K562 (cell line): ENCODE results near the gene SCGB1A1. TPM values are rescaled to one million over a fixed set of nuclear protein-coding genes. Genes with fewer than 3 reads are reported as not detected.

Experiments
- ATAC-seq: fragments of 200-7000 bp; cut with Tn5 transposase; 3 replicates; pipeline ENCODE4 v1.9.1; 2020; ENCODE audit warnings: moderate library complexity
- BruUV-seq: library from RNA; stranded (reverse); fragments of 400-500 nt; replicated peaks from 2 replicates; lab custom pipeline; 2021; lab: Mats Ljungman, UMichigan
- CTCF ChIA-PET: fragments of 300-600 bp; formaldehyde crosslinking; extraction: SDS; loops from one replicate; lab custom pipeline; 2021; ENCODE audit warnings: low intra/inter-chr PET ratio; lab: Yijun Ruan, JAX
- POLR2A ChIA-PET: fragments of 300-600, 350-650 bp; sonication (Branson Sonifier 250); formaldehyde crosslinking; extraction: SDS; loops from one replicate; lab custom pipeline; 2021; ENCODE audit warnings: antibody characterized with exemption, inconsistent platforms; lab: Yijun Ruan, JAX
- DNase-seq, 4 experiments: peaks; one replicate each; pipeline versions ENCODE4 v3.0.0 to v3.0.0-alpha.2; 2011 to 2018; ENCODE audit warnings: low spot score in 3 of 4, mixed read lengths in 3 of 4; ENCODE audit errors: extremely low read depth in 1 of 4
- FAIRE-seq: peaks from 2 replicates; lab custom pipeline; 2011; peaks lifted over from hg19 to GRCh38; lab: Jason Lieb, UNC
- H2AFZ ChIP-seq: 2 replicates; pipeline ENCODE4 v1.6.0; 2011; ENCODE audit warnings: low read depth, low read length, control low read depth, inconsistent platforms
- H3K27ac ChIP-seq: fragments of 200-600 bp; 3 replicates; pipeline ENCODE4 v1.8.0; 2011; ENCODE audit warnings: low read depth, mild to moderate bottlenecking, control low read depth, inconsistent platforms, low read length, moderate library complexity, mixed read lengths; ENCODE audit errors: extremely low read depth
- H3K27me3 ChIP-seq, 2 experiments: fragments of 300-600 bp in 1 of 2; 2 replicates in 1 of 2; 3 replicates in 1 of 2; pipeline versions ENCODE4 v1.6.0 to v1.8.0; 2011; ENCODE audit warnings: inconsistent platforms in 2 of 2, low read length in 2 of 2, mild to moderate bottlenecking in 1 of 2, mixed read lengths in 1 of 2, moderate library complexity in 1 of 2; ENCODE audit not compliant: control insufficient read depth in 2 of 2, insufficient read depth in 2 of 2
- H3K36me3 ChIP-seq: fragments of 300-600 bp; 3 replicates; pipeline ENCODE4 v1.8.0; 2011; ENCODE audit warnings: mild to moderate bottlenecking, low read length, inconsistent platforms; ENCODE audit not compliant: control insufficient read depth, insufficient read depth
- H3K4me1 ChIP-seq, 2 experiments: fragments of 200-600 bp in 1 of 2; replicated peaks in 1 of 2; 2 replicates in 1 of 2; 3 replicates in 1 of 2; pipeline versions ENCODE4 v1.5.1 to v1.8.0; 2011; ENCODE audit warnings: inconsistent platforms in 2 of 2, low read length in 2 of 2, mild to moderate bottlenecking in 1 of 2, mixed read lengths in 1 of 2, moderate library complexity in 1 of 2; ENCODE audit not compliant: control insufficient read depth in 2 of 2, insufficient read depth in 2 of 2
- H3K4me2 ChIP-seq: 2 replicates; pipeline ENCODE4 v1.6.1; 2011; ENCODE audit warnings: low read length, control low read depth, inconsistent platforms, mixed read lengths; ENCODE audit not compliant: insufficient read depth
- H3K4me3 ChIP-seq: fragments of 200-600 bp; sonication (generic), shearing (Covaris generic); 2 replicates; pipeline ENCODE4 v1.5.1; 2016; ENCODE audit warnings: control low read depth, inconsistent platforms
- H3K79me2 ChIP-seq: fragments of 200-600 bp; 3 replicates; pipeline ENCODE4 v1.8.0; 2011; ENCODE audit warnings: low read length, inconsistent platforms; ENCODE audit not compliant: control insufficient read depth, insufficient read depth
- H3K9ac ChIP-seq, 2 experiments: 2 replicates each; pipeline versions ENCODE4 v1.6.0 to v1.6.1; 2011; ENCODE audit warnings: low read depth in 2 of 2, low read length in 2 of 2, control low read depth in 1 of 2, inconsistent platforms in 1 of 2, mild to moderate bottlenecking in 1 of 2, mixed read lengths in 1 of 2; ENCODE audit not compliant: insufficient read depth in 1 of 2
- H3K9me1 ChIP-seq: one replicate; pipeline ENCODE4 v1.6.0; 2011; ENCODE audit warnings: inconsistent platforms, mild to moderate bottlenecking, low read length, moderate library complexity; ENCODE audit not compliant: control insufficient read depth, insufficient read depth
- H3K9me3 ChIP-seq: replicated peaks from 2 replicates; pipeline ENCODE4 v1.5.1; 2011; ENCODE audit warnings: low read depth, low read length, inconsistent platforms; ENCODE audit not compliant: control insufficient read depth, insufficient read depth
- H4K20me1 ChIP-seq: replicated peaks from 2 replicates; pipeline ENCODE4 v1.6.1; 2011; ENCODE audit warnings: low read length, inconsistent platforms, mixed read lengths; ENCODE audit not compliant: control insufficient read depth, insufficient read depth
- CREM ChIP-seq: IDR thresholded peaks from 2 replicates; pipeline ENCODE4 v1.6.1; 2014; ENCODE audit warnings: antibody characterized with exemption, low read depth
- DNMT1 ChIP-seq: fragments of 450-650 bp; IDR thresholded peaks from 2 replicates; pipeline ENCODE4 v1.6.1; 2016; ENCODE audit warnings: antibody characterized with exemption, mild to moderate bottlenecking
- GABPA ChIP-seq: fragments of 200-800 bp; sonication (Bioruptor generic); conservative IDR thresholded peaks from 2 replicates; pipeline ENCODE4 v1.6.1; 2016; ENCODE audit warnings: low read depth, missing genetic modification characterization, missing compliant biosample characterization
- GABPB1 ChIP-seq: sonication (generic); formaldehyde crosslinking; IDR thresholded peaks from 2 replicates; pipeline ENCODE4 v1.8.0; 2022; ENCODE audit warnings: mild to moderate bottlenecking, missing genetic modification reagents
- NCOA2 ChIP-seq, 2 experiments: fragments of 450-650 bp; IDR thresholded peaks; 2 replicates each; pipeline ENCODE4 v1.6.1; 2018; ENCODE audit warnings: mild to moderate bottlenecking in 2 of 2, moderate library complexity in 1 of 2; ENCODE audit not compliant: partially characterized antibody in 2 of 2
- SAFB ChIP-seq: fragments of 200-400 bp; formaldehyde crosslinking; IDR thresholded peaks from 2 replicates; pipeline ENCODE4 v1.6.1; 2017; ENCODE audit warnings: low read depth, low read length, borderline replicate concordance
- ZKSCAN1 ChIP-seq: fragments of 150-350 bp; IDR thresholded peaks from 2 replicates; pipeline ENCODE4 v1.6.1; 2016; ENCODE audit warnings: low read depth, low read length
- ZNF57 ChIP-seq: fragments of 450-650 bp; formaldehyde crosslinking; IDR thresholded peaks from 2 replicates; pipeline ENCODE4 v1.4.0; 2020; ENCODE audit warnings: mild to moderate bottlenecking, moderate library complexity
- WGBS: fragments of 100-300 bp; shearing (Covaris generic); methylation state at CpG from one replicate; pipeline ENCODE4 v1.1.6; 2016; ENCODE audit warnings: low coverage, mixed read lengths; ENCODE audit not compliant: insufficient coverage; ENCODE audit errors: missing lambda C conversion rate; 5-methylcytosine and 5-hydroxymethylcytosine counted together
- in situ Hi-C: fragments of 300-500 bp; cut with MboI; formaldehyde crosslinking; loops from 4 replicates; pipeline ENCODE4 v1.15.0; 2018; ENCODE audit warnings: inconsistent platforms, mixed read lengths
- intact Hi-C: fragments of 100-400 bp; cut with micrococcal nuclease; formaldehyde crosslinking; loops from 2 replicates; pipeline ENCODE4 v1.14.2; 2022
- polyA plus RNA-seq, 8 experiments: library from polyadenylated mRNA; depleted of rRNA in 4 of 8; stranded (reverse) in 5 of 8; unstranded in 3 of 8; fragments of >200 nt; fragmentation: Nextera tagmentation in 2 of 8; fragmentation: Illumina TruSeq in 1 of 8; extraction: Ambion mirVana in 2 of 8; extraction: Trizol in 1 of 8; gene quantifications; 2 replicates each; pipeline versions ENCODE4 v1.2.1 to v1.2.3, GENCODE V29; 2011 to 2014; ENCODE audit warnings: inconsistent platforms in 1 of 8, missing spikeins in 1 of 8
- total RNA-seq, 7 experiments: library from RNA; depleted of rRNA in 6 of 7; stranded (reverse); fragments of >200 nt in 6 of 7; fragmentation: Illumina TruSeq in 2 of 7; extraction: Trizol in 2 of 7; gene quantifications; 2 replicates each; pipeline versions ENCODE4 v1.2.1 to v1.2.3, GENCODE V29; 2011 to 2021; ENCODE audit warnings: low replicate concordance in 1 of 7
- TF ChIP-seq, protein P1 (sequence below): sonication (generic); formaldehyde crosslinking; IDR thresholded peaks from 2 replicates; pipeline ENCODE4 v1.8.0; 2022; ENCODE audit warnings: missing genetic modification reagents, mild to moderate bottlenecking, moderate library complexity, borderline replicate concordance
- TF ChIP-seq, protein P2 (sequence below): fragments of 250-450 bp; sonication (Bioruptor Pico); IDR thresholded peaks from 2 replicates; pipeline ENCODE4 v1.8.0; 2022; ENCODE audit warnings: inconsistent platforms
- TF ChIP-seq, protein P3 (sequence below): sonication (generic); formaldehyde crosslinking; IDR thresholded peaks from 2 replicates; pipeline ENCODE4 v1.8.0; 2023; ENCODE audit warnings: missing genetic modification reagents, mild to moderate bottlenecking, borderline replicate concordance

Gene SCGB1A1
- total and polyA plus RNA-seq, 9 of the 15 experiments (the other 6 are each of a cell fraction or from before 2014, with no cell fraction given): 0.55 TPM; not detected in 8

DNA sequence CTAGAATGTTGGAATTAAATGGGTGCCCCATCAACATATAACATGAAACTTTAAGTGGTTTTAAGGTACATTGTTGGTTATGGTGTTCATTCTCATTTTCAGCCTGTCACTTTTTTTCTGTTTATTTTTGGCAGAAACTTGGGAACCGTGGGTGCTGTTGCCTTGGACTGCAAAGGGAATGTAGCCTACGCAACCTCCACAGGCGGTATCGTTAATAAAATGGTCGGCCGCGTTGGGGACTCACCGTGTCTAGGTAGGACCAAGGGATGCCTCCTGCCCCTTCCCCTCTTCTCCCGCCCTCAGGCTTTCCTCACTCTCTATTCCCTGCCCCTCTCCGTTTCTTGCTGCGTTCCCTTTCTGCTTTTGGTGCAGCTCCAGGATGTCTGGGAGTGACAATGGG, 29.8 kb upstream of the SCGB1A1 start (continued):
- TF ChIP-seq NCOA2 (IDR thresholded peaks at IDR 0.05; ENCODE audit: partially characterized antibody in 2 of 2): no peak
- TF ChIP-seq CREM: no peak
- TF ChIP-seq, protein P1, sequence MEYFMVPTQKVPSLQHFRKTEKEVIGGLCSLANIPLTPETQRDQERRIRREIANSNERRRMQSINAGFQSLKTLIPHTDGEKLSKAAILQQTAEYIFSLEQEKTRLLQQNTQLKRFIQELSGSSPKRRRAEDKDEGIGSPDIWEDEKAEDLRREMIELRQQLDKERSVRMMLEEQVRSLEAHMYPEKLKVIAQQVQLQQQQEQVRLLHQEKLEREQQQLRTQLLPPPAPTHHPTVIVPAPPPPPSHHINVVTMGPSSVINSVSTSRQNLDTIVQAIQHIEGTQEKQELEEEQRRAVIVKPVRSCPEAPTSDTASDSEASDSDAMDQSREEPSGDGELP (CRISPR knock-in tag): no peak
- TF ChIP-seq ZKSCAN1: no peak
- no peak for TF ChIP-seq GABPA
- TF ChIP-seq, protein P2, sequence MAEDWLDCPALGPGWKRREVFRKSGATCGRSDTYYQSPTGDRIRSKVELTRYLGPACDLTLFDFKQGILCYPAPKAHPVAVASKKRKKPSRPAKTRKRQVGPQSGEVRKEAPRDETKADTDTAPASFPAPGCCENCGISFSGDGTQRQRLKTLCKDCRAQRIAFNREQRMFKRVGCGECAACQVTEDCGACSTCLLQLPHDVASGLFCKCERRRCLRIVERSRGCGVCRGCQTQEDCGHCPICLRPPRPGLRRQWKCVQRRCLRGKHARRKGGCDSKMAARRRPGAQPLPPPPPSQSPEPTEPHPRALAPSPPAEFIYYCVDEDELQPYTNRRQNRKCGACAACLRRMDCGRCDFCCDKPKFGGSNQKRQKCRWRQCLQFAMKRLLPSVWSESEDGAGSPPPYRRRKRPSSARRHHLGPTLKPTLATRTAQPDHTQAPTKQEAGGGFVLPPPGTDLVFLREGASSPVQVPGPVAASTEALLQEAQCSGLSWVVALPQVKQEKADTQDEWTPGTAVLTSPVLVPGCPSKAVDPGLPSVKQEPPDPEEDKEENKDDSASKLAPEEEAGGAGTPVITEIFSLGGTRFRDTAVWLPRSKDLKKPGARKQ: no peak
- no peak for TF ChIP-seq ZNF57
- TF ChIP-seq, all 486 proteins: peak for 0

DNA sequence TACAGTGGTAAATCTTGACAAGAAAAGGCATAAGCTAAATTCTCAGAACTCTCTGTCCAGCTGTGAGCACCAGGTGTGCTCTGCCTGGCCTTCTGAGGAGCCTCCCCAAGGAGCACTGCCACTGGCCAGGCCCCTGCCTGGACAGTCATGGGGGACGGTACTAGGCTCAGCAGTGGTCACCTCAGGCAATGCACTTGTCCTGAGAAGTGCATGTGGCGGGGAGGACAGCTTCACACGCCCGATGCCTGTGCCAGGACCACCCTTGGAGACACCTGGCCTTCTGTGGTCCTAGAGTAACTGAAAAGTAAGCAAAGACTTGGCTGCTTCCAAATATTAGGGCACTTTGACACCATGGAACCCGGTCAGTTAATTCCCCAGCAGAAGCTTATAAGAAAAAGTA, 28.6 kb upstream of the SCGB1A1 start:
- H3K27me3 ChIP-seq: no peaks in the 10 kb centered on the region
- H3K36me3 ChIP-seq: no peaks in the 10 kb centered on the region
- CTCF ChIA-PET: no interaction called here
- peaks cover 18 to 23% of the 10 kb centered on the region in 2 experiments for H3K4me1 ChIP-seq
- no peaks in the 10 kb centered on the region for H3K9me3 ChIP-seq
- peak overlapping the region in 1 of 2 experiments; percentile 79; a peak in 1 of 4 replicates for H3K9ac ChIP-seq
- H3K27ac ChIP-seq: no peak overlapping the region
- no peak overlapping the region for H3K4me3 ChIP-seq
- no peak for DNase-seq
- H4K20me1 ChIP-seq: no peaks in the 10 kb centered on the region
- TF ChIP-seq GABPB1 (CRISPR knock-in tag) (no peak), DNMT1 (no peak), SAFB (no peak)
- TF ChIP-seq, protein P3, sequence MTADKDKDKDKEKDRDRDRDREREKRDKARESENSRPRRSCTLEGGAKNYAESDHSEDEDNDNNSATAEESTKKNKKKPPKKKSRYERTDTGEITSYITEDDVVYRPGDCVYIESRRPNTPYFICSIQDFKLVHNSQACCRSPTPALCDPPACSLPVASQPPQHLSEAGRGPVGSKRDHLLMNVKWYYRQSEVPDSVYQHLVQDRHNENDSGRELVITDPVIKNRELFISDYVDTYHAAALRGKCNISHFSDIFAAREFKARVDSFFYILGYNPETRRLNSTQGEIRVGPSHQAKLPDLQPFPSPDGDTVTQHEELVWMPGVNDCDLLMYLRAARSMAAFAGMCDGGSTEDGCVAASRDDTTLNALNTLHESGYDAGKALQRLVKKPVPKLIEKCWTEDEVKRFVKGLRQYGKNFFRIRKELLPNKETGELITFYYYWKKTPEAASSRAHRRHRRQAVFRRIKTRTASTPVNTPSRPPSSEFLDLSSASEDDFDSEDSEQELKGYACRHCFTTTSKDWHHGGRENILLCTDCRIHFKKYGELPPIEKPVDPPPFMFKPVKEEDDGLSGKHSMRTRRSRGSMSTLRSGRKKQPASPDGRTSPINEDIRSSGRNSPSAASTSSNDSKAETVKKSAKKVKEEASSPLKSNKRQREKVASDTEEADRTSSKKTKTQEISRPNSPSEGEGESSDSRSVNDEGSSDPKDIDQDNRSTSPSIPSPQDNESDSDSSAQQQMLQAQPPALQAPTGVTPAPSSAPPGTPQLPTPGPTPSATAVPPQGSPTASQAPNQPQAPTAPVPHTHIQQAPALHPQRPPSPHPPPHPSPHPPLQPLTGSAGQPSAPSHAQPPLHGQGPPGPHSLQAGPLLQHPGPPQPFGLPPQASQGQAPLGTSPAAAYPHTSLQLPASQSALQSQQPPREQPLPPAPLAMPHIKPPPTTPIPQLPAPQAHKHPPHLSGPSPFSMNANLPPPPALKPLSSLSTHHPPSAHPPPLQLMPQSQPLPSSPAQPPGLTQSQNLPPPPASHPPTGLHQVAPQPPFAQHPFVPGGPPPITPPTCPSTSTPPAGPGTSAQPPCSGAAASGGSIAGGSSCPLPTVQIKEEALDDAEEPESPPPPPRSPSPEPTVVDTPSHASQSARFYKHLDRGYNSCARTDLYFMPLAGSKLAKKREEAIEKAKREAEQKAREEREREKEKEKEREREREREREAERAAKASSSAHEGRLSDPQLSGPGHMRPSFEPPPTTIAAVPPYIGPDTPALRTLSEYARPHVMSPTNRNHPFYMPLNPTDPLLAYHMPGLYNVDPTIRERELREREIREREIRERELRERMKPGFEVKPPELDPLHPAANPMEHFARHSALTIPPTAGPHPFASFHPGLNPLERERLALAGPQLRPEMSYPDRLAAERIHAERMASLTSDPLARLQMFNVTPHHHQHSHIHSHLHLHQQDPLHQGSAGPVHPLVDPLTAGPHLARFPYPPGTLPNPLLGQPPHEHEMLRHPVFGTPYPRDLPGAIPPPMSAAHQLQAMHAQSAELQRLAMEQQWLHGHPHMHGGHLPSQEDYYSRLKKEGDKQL (CRISPR knock-in tag): no peak
- TF ChIP-seq, all 486 proteins: peak for 0
- Histone ChIP-seq H3K79me2 (no peaks in the 10 kb centered on the region), H3K4me2 (no peak overlapping the region), H2AFZ (no peak overlapping the region), H3K9me1 (no peaks in the 10 kb centered on the region)
- BruUV-seq: no TSS peak
- FAIRE-seq (no peak), ATAC-seq (no peak)
- in situ Hi-C loops (loop anchor here (5.0 to 25.0 kb wide), 4 partner anchors 165 to 622 kb away; partner anchors contain the start of gene SLC22A8), intact Hi-C loops (loop anchor here (10.0 kb wide), 1 partner anchor 375 kb away; the partner anchor contains the start of gene POLR2G)
- WGBS: 63% methylated on average over 5 of the region's 5 CpGs
- POLR2A ChIA-PET: interaction anchor here (0.8 to 0.9 kb wide), 2 partner anchors 157 to 163 kb away, joined by 3 to 4 read pairs; partner anchors contain the start of gene AHNAK
